Heart left ventricle (tissue), 16 donors: ENCODE results near the gene RHBDF1. TPM values are rescaled to one million over a fixed set of nuclear protein-coding genes. Genes with fewer than 3 reads are reported as not detected.

Experiments
- ATAC-seq, 4 donors: fragments of 200-7000 bp; cut with Tn5 transposase; one replicate each; pipeline ENCODE4 v1.9.1; 2020 to 2022; ENCODE audit warnings: moderate library complexity in 4 of 4, mild to moderate bottlenecking in 3 of 4, moderate number of reproducible peaks in 1 of 4
- DNase-seq, 5 donors: peaks; one replicate each; pipeline ENCODE4 v3.0.0-alpha.2; 2020
- H3K27ac ChIP-seq, 12 donors: fragments of 200-600 bp; sonication (generic) in 4 of 12; one replicate each; pipeline versions ENCODE4 v1.5.0 to v1.8.0; 2016 to 2022; ENCODE audit warnings: mild to moderate bottlenecking in 2 of 12
- H3K27me3 ChIP-seq, 9 donors: fragments of 200-600 bp; sonication (generic) in 2 of 9; one replicate each; pipeline versions ENCODE4 v1.5.1 to v1.8.0; 2016 to 2022; ENCODE audit warnings: mild to moderate bottlenecking in 3 of 9
- H3K36me3 ChIP-seq, 9 donors: fragments of 200-600 bp; sonication (generic) in 2 of 9; one replicate each; pipeline versions ENCODE4 v1.5.0 to v1.8.0; 2018 to 2022; ENCODE audit warnings: mild to moderate bottlenecking in 2 of 9
- H3K4me1 ChIP-seq, 12 donors: fragments of 200-600 bp; sonication (generic) in 4 of 12; one replicate each; pipeline versions ENCODE4 v1.5.0 to v1.8.0; 2016 to 2022; ENCODE audit warnings: mild to moderate bottlenecking in 3 of 12
- H3K4me3 ChIP-seq, 12 donors: fragments of 200-600 bp; sonication (generic) in 4 of 12; one replicate each; pipeline versions ENCODE4 v1.5.0 to v1.8.0; 2017 to 2022; ENCODE audit warnings: mild to moderate bottlenecking in 9 of 12, moderate library complexity in 4 of 12
- H3K9me3 ChIP-seq, 12 donors: fragments of 200-600 bp; sonication (generic) in 4 of 12; one replicate each; pipeline versions ENCODE4 v1.5.0 to v1.8.0; 2016 to 2022; ENCODE audit warnings: mild to moderate bottlenecking in 1 of 12
- CTCF ChIP-seq, 12 donors: fragments of 200-600 bp; sonication (generic) in 4 of 12; IDR thresholded peaks; one replicate each; pipeline versions ENCODE4 v1.5.0 to v1.8.0; 2018 to 2022; ENCODE audit warnings: antibody characterized with exemption in 12 of 12, mild to moderate bottlenecking in 5 of 12
- POLR2A ChIP-seq, 2 donors: fragments of 450-650 bp; IDR thresholded peaks; one replicate each; pipeline ENCODE4 v1.6.1; 2017; ENCODE audit warnings: antibody characterized with exemption in 2 of 2, mild to moderate bottlenecking in 2 of 2, moderate library complexity in 2 of 2
- WGBS, 4 donors: extraction: QIAGEN DNeasy Blood & Tissue Kit in 2 of 4; methylation state at CpG; one replicate each; pipeline versions ENCODE4 v1.1.5 to v1.1.7; 2013 to 2018; 5-methylcytosine and 5-hydroxymethylcytosine counted together
- intact Hi-C, 10 donors: fragments of 100-400 bp; cut with DNase I; formaldehyde crosslinking; loops; one replicate each; pipeline versions ENCODE4 v1.11.1 to v1.14.2; 2022
- polyA plus RNA-seq, 2 donors: library from polyadenylated mRNA; stranded (reverse); fragments of 200-250 nt; gene quantifications; one replicate each; pipeline ENCODE4 v1.2.3, GENCODE V29; 2013
- total RNA-seq, 9 donors: library from RNA; depleted of rRNA in 2 of 9; stranded (reverse); fragments of >200 nt in 2 of 9; fragmentation: NEBNext Ultra II Directional in 3 of 9; extraction: Animal tissue kit (Norgen Biotek cat#: 25700) in 3 of 9; gene quantifications; one replicate each; pipeline versions ENCODE4 v1.1.0 to v1.2.4, GENCODE V29; 2016 to 2023
- donor health status: ischemic (EF 13 %, LVEDD 7.1; RV severe dilation, severe dysfunction).
- donor health status: healthy with polysubstance abuse.
- donor health status: DM: no; HTN: yes; CAD: no.
- donor health status: DM: no; HTN: no; CAD: no.
- donor health status: ischemic (EF 25% LVEDD 6.9; RV normal size, moderate dysfunction).
- donor health status: ischemic (EF 25% LVEDD 5.7; RV mildly dilated, moderate dysfunction).
- donor health status: healthy.
- donor health status: DM: yes; HTN: yes; CAD: no.
- donor health status: ischemic (EF 35%, LVEDD 5.7; RV mildly dilated, moderate dysfunction).
- donor health status: nonischemic (EF 11% LVEDD 7.7; RV severe dilation, severe dysfunction).
- donor health status: DM: yes; HTN: yes; CAD: no.
- donor health status: PGD.
- donor health status: ischemic (EF 29% LVEDD 5.4; RV normal size, mild dysfunction).
- donor health status: nonischemic (EF 23%, LVEDD 6.1; RV moderate dilation, normal function).

RHBDF1 gene
- total and polyA plus RNA-seq, 11 donors, result 17.4 to 45.8 (median 23.9) TPM

DNA sequence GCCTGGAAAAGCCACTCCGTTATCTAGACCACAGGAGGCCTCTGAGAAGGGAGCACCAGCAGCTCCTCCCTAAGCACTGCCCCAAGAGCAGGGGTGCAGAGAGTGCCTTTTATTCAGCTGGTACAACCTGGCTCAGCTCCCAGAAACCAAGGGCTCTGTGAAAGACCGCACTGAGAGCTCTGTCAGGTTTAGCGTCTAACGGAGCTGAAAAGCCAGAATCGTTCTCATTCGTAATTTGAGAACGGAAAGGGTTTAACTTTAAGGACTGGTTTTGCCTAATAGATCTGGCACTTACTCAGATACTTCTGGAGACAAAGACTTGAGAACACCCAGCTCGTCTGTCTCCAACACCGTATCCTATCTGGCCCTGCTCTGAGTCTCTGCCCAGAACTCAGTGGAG lies 19.1 kb upstream of the RHBDF1 start:
- Histone ChIP-seq H3K36me3 (peaks cover 0 to 58% (median 38%) of the 10 kb centered on the region in 9 donors), H3K9me3 (no peaks in the 10 kb centered on the region), H3K4me1 (peaks cover 0 to 19% (median 7%) of the 10 kb centered on the region in 12 donors), H3K4me3 (no peak overlapping the region), H3K27ac (peak overlapping the region in 8 of 12 donors; percentile 30 to 63 (median 50)), H3K27me3 (no peaks in the 10 kb centered on the region)
- intact Hi-C loops, result no loop called here
- 22 to 60% (median 53%) methylated on average over 9 of the region's 9 CpGs for WGBS, 4 donors
- ATAC-seq (peak; percentile 68 to 88 (median 83)), DNase-seq (peak in 3 of 5 donors; percentile 70 to 83 (median 77))
- TF ChIP-seq POLR2A (IDR thresholded peaks at IDR 0.05), result no peak
- no peak for TF ChIP-seq CTCF (IDR thresholded peaks at IDR 0.05)

DNA sequence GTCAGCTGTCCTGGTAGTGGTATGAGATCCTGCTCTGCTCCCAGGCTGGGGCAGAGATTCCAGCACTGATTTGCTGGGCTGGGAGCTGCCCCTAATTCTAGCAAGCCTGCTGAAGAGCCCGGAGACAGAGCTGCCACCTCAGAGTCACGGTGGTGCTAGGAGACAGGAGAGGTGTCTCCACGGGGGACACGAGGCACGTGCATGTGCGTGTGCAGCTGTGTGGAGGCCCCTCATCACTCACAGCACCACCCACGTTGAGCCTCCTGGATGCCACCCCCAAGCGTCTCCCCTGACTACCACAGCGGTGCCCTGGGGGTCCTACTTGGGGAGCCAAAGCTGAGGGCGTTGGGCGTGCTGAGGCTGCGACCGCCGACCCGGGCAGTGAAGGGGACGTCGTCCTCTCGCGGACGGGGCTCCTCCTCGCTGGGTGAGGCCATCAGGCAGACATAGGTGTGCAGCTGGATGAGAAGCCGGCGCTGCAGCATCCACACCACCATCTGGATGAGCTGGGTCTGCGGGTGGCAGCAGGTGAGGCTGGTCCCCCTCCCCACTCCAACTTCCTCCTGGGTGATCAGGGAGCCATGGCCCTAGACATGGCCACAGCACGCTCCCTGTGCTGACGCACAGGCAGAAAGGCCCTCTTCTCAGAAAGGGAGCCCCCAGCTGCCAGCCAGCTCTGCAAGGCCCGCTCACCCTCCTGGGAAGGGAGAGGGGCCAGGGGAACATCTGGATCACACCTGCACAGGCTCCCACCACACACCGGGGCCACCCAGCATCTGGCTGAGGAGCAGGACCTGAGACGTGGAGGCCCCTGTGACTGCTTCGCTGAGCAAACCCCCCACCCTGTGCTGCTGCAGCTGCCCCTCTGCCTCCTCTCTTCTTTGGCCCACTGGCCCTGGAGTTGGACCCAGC lies 17.2 kb upstream of the RHBDF1 start:
- Histone ChIP-seq H3K4me3 (no peak overlapping the region), H3K36me3 (peaks cover 0 to 67% (median 51%) of the 10 kb centered on the region in 9 donors), H3K4me1 (peaks cover 0 to 34% (median 21%) of the 10 kb centered on the region in 12 donors), H3K9me3 (no peaks in the 10 kb centered on the region), H3K27me3 (no peaks in the 10 kb centered on the region), H3K27ac (peak overlapping the region in 1 of 12 donors; percentile 9)
- ATAC-seq, result no peak
- intact Hi-C loops, result no loop called here
- TF ChIP-seq POLR2A (IDR thresholded peaks at IDR 0.05), result no peak
- TF ChIP-seq CTCF (IDR thresholded peaks at IDR 0.05), result no peak
- 91 to 94% (median 93%) methylated on average over 14 to 30 of the region's 30 CpGs for WGBS, 4 donors
- peak in 1 of 5 donors; percentile 21 for DNase-seq

DNA sequence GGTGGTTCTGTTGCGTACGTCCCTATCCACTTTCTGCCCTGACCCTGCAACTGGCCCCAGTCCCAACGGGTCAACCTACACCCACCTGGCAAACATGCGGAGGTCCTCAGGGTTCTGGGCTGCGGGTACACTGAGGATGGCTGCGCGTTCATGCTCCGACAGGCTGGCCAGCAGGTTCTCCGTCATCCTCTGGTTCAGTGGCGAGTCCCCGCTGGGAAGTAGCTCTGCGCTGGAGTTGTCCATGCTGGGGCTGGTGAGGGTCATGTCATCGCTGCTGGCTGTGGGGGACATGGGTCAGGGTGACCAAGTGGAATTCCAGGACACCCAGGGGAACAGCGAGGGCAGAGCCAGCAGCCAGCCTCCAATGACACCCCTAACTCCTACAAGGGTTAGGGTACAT lies 16.2 kb upstream of the RHBDF1 start:
- H3K27ac ChIP-seq, result no peak overlapping the region
- 70 to 97% (median 96%) methylated on average over 2 to 14 of the region's 14 CpGs for WGBS, 4 donors
- H3K4me3 ChIP-seq, result no peak overlapping the region
- peaks cover 0 to 67% (median 51%) of the 10 kb centered on the region in 9 donors for H3K36me3 ChIP-seq
- H3K9me3 ChIP-seq, result no peaks in the 10 kb centered on the region
- no peak for DNase-seq
- intact Hi-C loops, result no loop called here
- no peaks in the 10 kb centered on the region for H3K27me3 ChIP-seq
- no peak for TF ChIP-seq POLR2A (IDR thresholded peaks at IDR 0.05)
- no peak for ATAC-seq
- peaks cover 7 to 44% (median 32%) of the 10 kb centered on the region in 12 donors for H3K4me1 ChIP-seq

- H3K27ac ChIP-seq, result peak overlapping the region in 1 of 12 donors; percentile 80
- 90 to 93% (median 91%) methylated on average over 13 to 23 of the region's 23 CpGs for WGBS, 4 donors
- no peak overlapping the region for H3K4me3 ChIP-seq
- TF ChIP-seq POLR2A (IDR thresholded peaks at IDR 0.05), result no peak
- H3K4me1 ChIP-seq, result peaks cover 7 to 41% (median 29%) of the 10 kb centered on the region in 12 donors
- DNase-seq, result peak in 1 of 5 donors; percentile 59
- no peaks in the 10 kb centered on the region for H3K27me3 ChIP-seq
- H3K36me3 ChIP-seq, result peaks cover 0 to 57% (median 49%) of the 10 kb centered on the region in 9 donors
- intact Hi-C loops, result no loop called here
- no peaks in the 10 kb centered on the region for H3K9me3 ChIP-seq
- ATAC-seq, result no peak
Observed at GRCh38 chr16:86483-86952, 14.1 kb upstream of the RHBDF1 start.

GRCh38 chr16:85865-86264 lies 13.4 kb upstream of the RHBDF1 start:
- Histone ChIP-seq H3K36me3 (peaks cover 0 to 62% (median 49%) of the 10 kb centered on the region in 9 donors), H3K4me1 (peaks cover 7 to 35% (median 27%) of the 10 kb centered on the region in 12 donors), H3K27me3 (no peaks in the 10 kb centered on the region), H3K4me3 (no peak overlapping the region), H3K27ac (peak overlapping the region in 9 of 12 donors; percentile 28 to 81 (median 73)), H3K9me3 (no peaks in the 10 kb centered on the region)
- DNase-seq (peak in 1 of 5 donors; percentile 30), ATAC-seq (no peak)
- TF ChIP-seq CTCF (IDR thresholded peaks at IDR 0.05) (no peak), POLR2A (IDR thresholded peaks at IDR 0.05) (no peak)
- intact Hi-C loops, result no loop called here
- 76 to 88% (median 78%) methylated on average over 7 to 9 of the region's 9 CpGs for WGBS, 4 donors
